ENCODE measurements around the gene C1orf116.

C1orf116 gene

DNA sequence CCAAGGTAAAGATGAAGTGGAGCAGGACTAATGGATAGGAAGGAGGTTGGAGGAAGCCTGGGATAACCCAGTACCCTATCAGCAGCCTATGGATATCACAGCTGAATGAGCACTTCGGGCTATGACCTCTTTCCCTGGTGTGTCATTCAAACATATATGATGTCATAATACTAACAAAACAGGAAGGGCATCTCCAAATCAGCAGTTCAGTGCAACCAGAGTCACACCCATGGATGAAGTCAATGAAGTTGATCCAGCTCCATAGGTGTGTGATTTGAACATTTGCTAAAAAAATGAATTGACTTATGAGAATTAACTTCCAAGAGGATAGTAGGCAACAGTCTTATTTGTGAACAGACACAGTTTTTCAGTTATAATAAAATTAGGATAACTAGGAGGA lies 1.7 kb upstream of the C1orf116 start:
- H3K4me1 Mint-ChIP-seq = no peaks in the 10 kb centered on the region
- DNase-seq (no peak), ATAC-seq (replicated peaks) (no peak)
- peaks cover 35 to 37% of the 10 kb centered on the region in 2 donors for H3K27me3 Mint-ChIP-seq
- no peak overlapping the region for H3K27ac Mint-ChIP-seq
- H3K4me3 Mint-ChIP-seq = no peak overlapping the region
- no peaks in the 10 kb centered on the region for H3K36me3 Mint-ChIP-seq
- no peaks in the 10 kb centered on the region for H3K9me3 Mint-ChIP-seq

DNA sequence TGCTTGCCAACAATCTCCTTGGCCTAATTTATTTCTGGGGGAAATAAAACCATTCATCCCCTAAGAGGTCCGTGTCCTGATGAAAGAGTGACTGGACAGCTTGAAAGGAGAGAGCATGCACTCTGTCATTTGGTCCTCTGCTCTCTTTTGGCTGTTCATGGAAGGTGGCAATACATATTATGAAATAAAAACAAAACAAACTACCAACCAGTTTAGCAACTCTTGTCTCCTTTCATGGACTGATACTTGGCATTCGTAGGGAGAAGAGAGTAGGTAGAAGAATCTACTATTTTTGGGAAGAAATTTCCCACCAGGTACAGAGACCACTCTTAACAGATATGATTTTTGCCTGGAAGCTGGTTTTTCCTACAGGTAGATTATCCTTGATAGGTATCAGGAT lies 746 bp upstream of the C1orf116 start:
- H3K27ac Mint-ChIP-seq = no peak overlapping the region
- no peaks in the 10 kb centered on the region for H3K36me3 Mint-ChIP-seq
- H3K27me3 Mint-ChIP-seq = peaks cover 35 to 47% of the 10 kb centered on the region in 2 donors
- no peak overlapping the region for H3K4me3 Mint-ChIP-seq
- H3K9me3 Mint-ChIP-seq = no peaks in the 10 kb centered on the region
- H3K4me1 Mint-ChIP-seq = no peaks in the 10 kb centered on the region
- ATAC-seq (replicated peaks) (no peak), DNase-seq (no peak)

DNA sequence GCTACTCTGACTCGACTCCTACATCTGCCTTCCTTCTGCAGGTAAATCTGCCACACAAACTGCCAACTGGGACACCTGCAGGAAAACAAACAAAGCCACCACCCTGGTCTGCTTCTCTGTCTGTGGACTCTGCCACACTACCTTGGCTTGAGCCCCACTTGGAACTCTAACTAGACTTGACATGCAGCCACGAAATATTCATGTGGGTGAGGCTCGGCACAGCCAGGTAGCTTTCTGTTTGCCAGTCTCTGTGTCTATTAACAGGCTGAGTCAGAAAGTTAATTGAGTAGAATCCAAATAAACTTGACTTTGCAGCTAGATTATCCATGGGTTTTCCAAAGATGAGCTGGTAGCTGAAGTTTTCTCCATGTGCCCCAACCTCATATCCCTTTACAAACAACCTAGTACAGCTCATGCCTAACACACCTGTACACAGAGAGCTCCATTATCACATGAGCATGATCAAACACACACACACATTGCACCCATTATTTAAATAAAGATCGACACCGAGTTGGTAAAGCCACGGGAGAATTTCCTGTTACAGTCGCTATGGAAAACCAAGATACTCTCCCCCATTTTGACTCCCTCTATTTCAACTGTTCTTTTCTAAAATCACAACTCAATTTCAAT lies 808 bp downstream of the C1orf116 start:
- no peaks in the 10 kb centered on the region for H3K4me1 Mint-ChIP-seq
- no peaks in the 10 kb centered on the region for H3K9me3 Mint-ChIP-seq
- H3K36me3 Mint-ChIP-seq = no peaks in the 10 kb centered on the region
- H3K27me3 Mint-ChIP-seq = peaks cover 41 to 57% of the 10 kb centered on the region in 2 donors
- no peak overlapping the region for H3K4me3 Mint-ChIP-seq
- DNase-seq (no peak), ATAC-seq (replicated peaks) (no peak)
- H3K27ac Mint-ChIP-seq = no peak overlapping the region

DNA sequence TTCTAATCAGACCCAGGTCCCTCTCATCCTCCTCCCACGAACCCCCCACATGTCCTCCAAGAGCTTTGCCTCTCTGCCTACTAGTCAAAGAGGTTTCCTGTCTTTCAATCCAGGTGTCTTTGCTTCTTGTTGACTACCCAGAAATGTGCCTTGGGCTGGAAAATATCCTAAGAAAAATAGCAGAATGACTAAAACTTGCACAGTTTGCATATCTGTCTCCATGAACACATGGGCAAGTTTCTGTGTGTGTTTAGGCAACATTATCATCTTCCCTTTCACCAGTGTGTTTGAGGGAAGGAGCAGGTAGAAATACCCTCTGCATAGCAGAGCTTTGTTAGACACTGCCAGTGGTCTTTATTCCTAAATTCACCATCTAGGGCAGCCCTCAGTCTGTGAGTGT lies 1.5 kb downstream of the C1orf116 start:
- DNase-seq (no peak), ATAC-seq (replicated peaks) (no peak)
- Mint-ChIP-seq H3K4me3 (no peak overlapping the region), H3K4me1 (no peaks in the 10 kb centered on the region), H3K27me3 (peaks cover 41 to 57% of the 10 kb centered on the region in 2 donors), H3K36me3 (no peaks in the 10 kb centered on the region), H3K27ac (no peak overlapping the region), H3K9me3 (no peaks in the 10 kb centered on the region)

DNA sequence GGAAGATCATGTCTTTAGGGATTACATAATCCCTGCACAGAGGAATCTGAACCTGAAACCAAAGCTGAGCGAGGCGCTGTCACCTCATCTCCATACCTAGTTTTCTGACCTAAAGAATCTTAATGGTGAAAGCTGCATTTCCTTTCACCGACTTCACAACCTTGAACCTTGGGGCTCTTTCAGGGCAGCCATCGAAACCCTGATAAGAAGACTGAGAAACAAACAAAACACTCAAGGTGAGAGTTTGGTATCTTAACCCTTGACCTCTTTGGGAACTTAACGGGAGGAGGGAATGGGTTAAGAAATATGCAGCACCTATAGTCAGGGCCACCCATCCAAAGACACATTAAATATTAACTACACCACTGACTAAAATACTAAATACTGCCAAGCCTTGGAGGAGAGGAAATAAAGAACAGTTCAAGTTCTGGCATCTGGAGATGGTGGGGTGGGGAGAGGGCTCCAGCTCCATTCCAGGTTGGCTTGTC lies 2.0 kb downstream of the C1orf116 start:
- Mint-ChIP-seq H3K4me1 (no peaks in the 10 kb centered on the region), H3K4me3 (no peak overlapping the region), H3K27ac (no peak overlapping the region), H3K36me3 (no peaks in the 10 kb centered on the region), H3K27me3 (peaks cover 40 to 56% of the 10 kb centered on the region in 2 donors), H3K9me3 (no peaks in the 10 kb centered on the region)
- no peak for DNase-seq
- ATAC-seq (replicated peaks) = no peak

DNA sequence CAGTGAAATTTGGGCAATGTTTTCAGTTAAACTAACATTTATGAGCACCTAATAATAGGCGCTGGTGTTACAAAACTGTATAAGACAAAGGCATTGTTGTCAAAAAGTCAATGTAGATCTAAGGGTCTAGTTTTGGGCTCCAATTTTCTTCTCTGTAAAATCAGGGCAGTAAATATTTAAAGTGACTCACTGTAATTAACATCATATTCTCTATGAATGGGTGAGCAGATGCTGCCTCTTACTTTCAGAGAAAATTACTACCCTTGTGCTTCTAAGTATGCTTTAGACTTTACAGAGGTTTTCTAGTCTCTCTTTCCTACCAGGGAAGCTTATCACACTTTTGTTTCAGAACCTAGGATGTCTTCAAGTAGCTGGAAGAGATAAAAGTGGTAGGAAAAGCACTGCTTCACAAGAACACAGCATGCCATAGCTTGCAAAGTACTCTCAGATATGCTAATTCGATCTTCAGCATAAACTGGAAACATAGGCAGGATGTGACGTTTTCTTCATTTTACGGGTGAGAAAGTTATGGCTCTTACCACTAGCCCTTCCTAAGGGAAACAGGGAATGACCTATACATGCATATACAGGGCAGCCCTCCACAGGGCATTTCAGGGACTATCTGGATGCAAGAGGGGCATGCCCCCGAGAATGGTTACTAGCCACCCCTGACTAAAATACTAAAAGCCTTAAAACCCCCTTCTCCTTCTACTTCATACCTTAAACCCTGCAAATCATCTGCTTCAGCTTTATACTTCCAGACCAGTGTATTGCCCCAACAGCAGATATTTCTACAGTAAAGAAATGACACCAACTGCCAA lies 2.6 kb downstream of the C1orf116 start:
- H3K27me3 Mint-ChIP-seq = peaks cover 33 to 51% of the 10 kb centered on the region in 2 donors
- no peak for DNase-seq

DNA sequence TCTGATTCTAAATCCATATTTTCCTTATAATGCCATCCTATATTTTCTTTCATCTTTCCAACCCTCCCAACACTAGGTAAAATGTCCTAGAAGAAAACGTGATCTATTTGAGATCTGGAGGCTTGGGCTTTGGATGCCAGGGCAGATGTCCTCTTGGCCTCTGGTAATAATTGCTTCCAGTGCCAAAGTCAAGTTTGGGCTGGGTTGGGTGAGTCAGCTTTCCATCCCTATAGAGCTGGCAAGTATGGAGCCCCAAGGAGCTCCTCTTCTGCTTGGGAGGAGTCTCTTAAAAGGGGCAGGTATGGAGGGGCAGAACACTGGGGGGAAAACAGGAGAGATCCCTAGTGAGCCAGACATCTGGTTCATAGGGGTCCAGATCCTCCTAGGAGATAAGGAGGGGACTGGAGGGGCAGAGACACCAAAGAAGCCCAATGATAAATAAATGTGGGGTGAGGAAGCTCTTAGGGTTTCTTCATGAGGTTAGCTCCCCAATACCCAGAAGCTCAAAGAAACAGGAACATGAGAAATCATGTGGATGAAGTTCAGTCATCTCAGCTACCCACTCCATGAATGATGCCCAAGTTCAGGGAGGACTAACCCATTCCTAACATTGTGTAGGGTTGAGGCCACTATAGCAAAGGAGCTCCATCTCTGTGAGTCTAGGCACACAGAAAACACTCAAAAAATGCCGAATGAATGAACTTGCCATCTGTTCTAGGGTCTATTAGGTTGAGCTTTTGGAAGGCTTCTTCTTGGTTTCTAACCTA lies 3.5 kb downstream of the C1orf116 start:
- no peaks in the 10 kb centered on the region for H3K9me3 Mint-ChIP-seq
- ATAC-seq (replicated peaks) (no peak), DNase-seq (no peak)
- H3K4me3 Mint-ChIP-seq = no peak overlapping the region
- H3K4me1 Mint-ChIP-seq = peaks cover 7 to 8% of the 10 kb centered on the region in 2 donors
- H3K27ac Mint-ChIP-seq = no peak overlapping the region
- H3K36me3 Mint-ChIP-seq = no peaks in the 10 kb centered on the region
- H3K27me3 Mint-ChIP-seq = peaks cover 35 to 57% of the 10 kb centered on the region in 2 donors

More for the DNA sequence above, 2.6 kb downstream of the C1orf116 start:
- no peak for ATAC-seq (replicated peaks)
- no peak overlapping the region for H3K4me3 Mint-ChIP-seq
- no peaks in the 10 kb centered on the region for H3K9me3 Mint-ChIP-seq
- no peaks in the 10 kb centered on the region for H3K36me3 Mint-ChIP-seq
- H3K27ac Mint-ChIP-seq = no peak overlapping the region
- H3K4me1 Mint-ChIP-seq = no peaks in the 10 kb centered on the region

DNA sequence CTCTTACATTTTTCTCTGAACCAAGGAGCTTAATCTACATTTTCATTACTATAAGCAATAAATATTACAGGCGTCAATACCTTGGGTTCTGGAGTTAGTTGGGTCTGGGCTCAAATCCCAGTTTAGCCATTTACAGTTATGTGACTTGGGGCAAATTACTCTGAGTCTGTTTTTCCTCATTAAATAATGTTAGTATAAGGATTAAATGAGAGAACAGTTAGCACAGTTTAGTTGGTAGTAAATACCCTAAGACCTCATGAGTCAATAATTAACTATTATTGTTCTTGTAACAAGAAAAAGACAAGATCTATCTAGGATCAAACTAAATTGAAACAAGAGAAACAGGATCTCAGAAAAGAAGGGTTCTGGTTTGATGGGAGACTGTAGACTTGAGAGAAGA lies 4.6 kb downstream of the C1orf116 start:
- DNase-seq (no peak), ATAC-seq (replicated peaks) (no peak)
- H3K4me1 Mint-ChIP-seq = peaks cover 7 to 10% of the 10 kb centered on the region in 2 donors
- no peak overlapping the region for H3K4me3 Mint-ChIP-seq
- peaks cover 34 to 56% of the 10 kb centered on the region in 2 donors for H3K27me3 Mint-ChIP-seq
- no peaks in the 10 kb centered on the region for H3K36me3 Mint-ChIP-seq
- no peaks in the 10 kb centered on the region for H3K9me3 Mint-ChIP-seq
- H3K27ac Mint-ChIP-seq = no peak overlapping the region

DNA sequence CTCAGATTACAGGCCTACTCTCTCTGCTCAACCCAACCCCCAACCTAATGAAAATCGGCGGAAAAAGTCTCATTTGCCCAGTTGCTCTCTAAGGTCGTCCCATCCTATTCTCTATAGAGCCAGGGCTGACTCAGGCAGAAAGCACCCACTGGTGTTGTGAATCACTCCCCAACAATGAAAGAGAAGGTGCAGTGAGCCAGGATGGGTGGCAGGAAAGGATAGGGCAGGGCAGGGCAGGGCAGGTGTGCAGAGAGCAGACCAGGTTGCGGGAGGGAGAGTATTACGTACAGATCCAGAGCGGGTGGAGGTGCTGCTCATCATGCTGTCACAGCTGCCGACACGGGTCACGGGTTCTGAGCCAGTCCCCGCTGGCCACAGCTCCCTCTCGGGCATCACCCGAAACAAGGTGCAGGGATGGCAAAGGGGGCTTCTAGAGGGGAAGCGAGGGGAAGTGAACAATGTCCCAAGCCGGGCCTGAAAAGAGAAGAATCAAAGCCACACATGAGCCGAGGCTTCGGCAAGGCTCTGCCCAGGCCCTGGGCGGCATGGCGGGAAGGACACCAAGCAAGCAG lies 5.3 kb downstream of the C1orf116 start:
- no peaks in the 10 kb centered on the region for H3K36me3 Mint-ChIP-seq
- H3K27me3 Mint-ChIP-seq = peaks cover 34 to 56% of the 10 kb centered on the region in 2 donors
- peaks cover 7 to 10% of the 10 kb centered on the region in 2 donors for H3K4me1 Mint-ChIP-seq
- no peak for ATAC-seq (replicated peaks)
- no peak overlapping the region for H3K4me3 Mint-ChIP-seq
- no peak for DNase-seq
- no peak overlapping the region for H3K27ac Mint-ChIP-seq
- H3K9me3 Mint-ChIP-seq = no peaks in the 10 kb centered on the region

DNA sequence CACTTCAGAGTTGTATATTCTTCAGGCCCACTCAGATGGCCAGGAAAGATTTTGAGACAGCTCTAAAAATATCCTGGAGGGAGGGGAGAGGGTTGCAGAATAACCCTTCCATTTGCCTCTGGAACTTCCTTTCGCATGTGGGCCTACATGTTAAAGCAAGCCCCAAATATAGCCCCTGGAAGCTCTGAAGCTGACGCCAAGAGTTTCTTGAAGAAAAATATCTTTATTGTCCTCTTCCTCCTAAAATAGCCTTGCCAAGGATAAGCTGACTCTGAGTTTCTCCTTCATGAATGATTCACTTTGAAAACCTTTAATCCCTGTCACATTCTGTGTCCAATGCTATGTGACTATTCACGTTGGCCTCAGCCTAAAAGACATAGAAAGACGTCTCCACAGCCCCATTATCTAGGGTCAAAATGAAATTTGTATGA lies 6.4 kb downstream of the C1orf116 start:
- H3K4me3 Mint-ChIP-seq = no peak overlapping the region
- no peaks in the 10 kb centered on the region for H3K36me3 Mint-ChIP-seq
- DNase-seq = no peak
- H3K4me1 Mint-ChIP-seq = peaks cover 7 to 10% of the 10 kb centered on the region in 2 donors
- no peak for ATAC-seq (replicated peaks)
- no peak overlapping the region for H3K27ac Mint-ChIP-seq
- no peaks in the 10 kb centered on the region for H3K9me3 Mint-ChIP-seq
- peaks cover 24 to 44% of the 10 kb centered on the region in 2 donors for H3K27me3 Mint-ChIP-seq

DNA sequence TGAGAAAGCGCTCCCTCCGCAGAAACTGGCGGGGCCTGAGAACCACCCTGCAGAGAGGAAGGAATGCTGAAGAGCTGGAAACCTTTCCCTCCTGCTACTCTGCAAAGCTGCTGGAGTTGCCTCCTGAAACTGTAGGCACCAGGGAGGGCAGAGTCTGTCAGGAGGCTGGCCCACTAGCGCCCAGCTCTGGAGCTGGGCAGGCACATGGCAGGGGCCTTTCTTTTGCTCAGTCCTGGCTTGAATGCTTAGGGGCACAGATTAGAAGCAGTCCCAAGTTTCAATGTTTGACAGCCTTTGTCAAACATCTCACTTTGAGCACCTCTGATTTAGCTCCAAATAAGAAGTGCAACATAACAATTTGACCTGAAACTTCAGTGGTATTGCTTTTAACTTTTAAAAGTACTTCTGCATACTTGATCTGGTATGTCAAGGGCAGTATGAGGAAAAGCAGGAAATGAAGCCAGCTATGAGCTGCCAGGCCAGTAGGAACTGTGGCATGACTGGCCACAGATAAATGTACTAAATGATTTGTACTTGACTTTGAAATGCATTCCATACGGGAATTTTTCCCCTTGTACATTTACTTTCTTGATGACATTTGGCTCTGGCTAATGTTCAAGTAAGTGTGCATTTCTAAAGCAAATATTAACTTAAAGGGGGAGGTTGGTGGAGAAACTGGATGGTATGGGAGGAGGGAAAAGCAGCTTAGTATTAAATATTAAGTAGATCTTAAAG lies 7.2 kb downstream of the C1orf116 start:
- DNase-seq (no peak), ATAC-seq (replicated peaks) (no peak)
- Mint-ChIP-seq H3K36me3 (no peaks in the 10 kb centered on the region), H3K27me3 (peaks cover 16 to 43% of the 10 kb centered on the region in 2 donors), H3K4me1 (peaks cover 7 to 10% of the 10 kb centered on the region in 2 donors), H3K9me3 (no peaks in the 10 kb centered on the region), H3K27ac (peak overlapping the region; percentile 28), H3K4me3 (no peak overlapping the region)

DNA sequence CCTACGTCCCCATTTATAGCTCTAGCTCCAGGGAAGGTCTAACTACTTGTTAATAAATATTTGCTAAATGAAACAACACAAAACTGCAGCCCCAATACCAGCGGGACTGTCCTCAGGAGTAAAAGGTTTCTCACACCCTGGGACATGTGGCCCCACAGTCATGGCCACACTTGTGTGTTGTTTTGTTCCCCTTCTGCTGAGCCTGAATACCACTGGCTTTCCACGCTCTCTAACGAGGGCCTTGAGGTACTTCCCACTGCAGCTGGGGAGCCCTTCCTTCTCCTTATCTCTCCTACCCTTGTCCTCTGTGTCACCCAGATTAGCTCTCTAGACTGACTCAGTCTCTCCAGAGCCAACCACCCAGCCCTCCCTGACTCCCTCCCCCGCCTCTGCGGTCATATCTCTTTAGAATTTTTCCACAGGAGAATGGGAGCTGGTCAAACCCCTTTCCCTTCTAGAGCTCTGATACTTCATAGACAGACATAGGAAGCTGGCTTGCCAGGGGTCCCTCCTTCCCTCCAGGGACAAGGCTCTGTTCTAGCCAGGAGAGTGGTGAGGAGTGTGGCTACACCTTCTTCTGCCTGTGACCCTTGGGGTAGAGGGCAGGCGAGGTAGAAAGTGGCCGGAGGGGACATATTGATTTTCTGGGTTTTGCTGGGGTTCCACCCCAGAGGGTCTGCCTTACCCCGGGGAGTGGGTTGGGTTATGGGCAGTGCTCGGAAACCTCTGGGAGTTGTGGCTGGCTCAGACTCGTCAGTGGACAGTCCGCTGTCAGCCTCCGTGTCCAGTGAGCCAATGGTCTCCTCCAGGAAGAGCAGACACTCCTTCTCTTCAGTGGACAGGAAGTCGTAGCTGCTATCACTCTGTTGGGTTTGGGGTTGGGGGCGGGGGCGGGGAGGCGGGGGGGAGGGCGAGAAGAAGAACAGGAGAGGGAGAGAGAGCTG lies 8.1 kb downstream of the C1orf116 start:
- ATAC-seq (replicated peaks) = peak; percentile 46 to 54
- DNase-seq = no peak
- no peaks in the 10 kb centered on the region for H3K9me3 Mint-ChIP-seq
- H3K27me3 Mint-ChIP-seq = peaks cover 12 to 37% of the 10 kb centered on the region in 2 donors
- H3K36me3 Mint-ChIP-seq = no peaks in the 10 kb centered on the region
- peaks cover 7 to 10% of the 10 kb centered on the region in 2 donors for H3K4me1 Mint-ChIP-seq
- H3K27ac Mint-ChIP-seq = no peak overlapping the region
- no peak overlapping the region for H3K4me3 Mint-ChIP-seq

All from stimulated activated naive B cell treated with anti-CD40 and anti-IgM and Interleukin-4, amounts not matched to agents 10 μg/mL and 1 μg/mL and 100 μg/mL, for 72 hours (primary cell).